Neural cell (in vitro differentiated cells): ENCODE results near the gene RAB7B. TPM values are rescaled to one million over a fixed set of nuclear protein-coding genes. Genes with fewer than 3 reads are reported as not detected.

Experiments used
- H2AFZ ChIP-seq: fragments of 200-600, 300-800 bp; sonication (generic), shearing (Covaris generic); 2 replicates; pipeline ENCODE4 v1.6.0; 2014; ENCODE audit warnings: low read depth, mild to moderate bottlenecking, antibody characterized with exemption, low read length, moderate library complexity
- H3F3A ChIP-seq: fragments of 200-600 bp; shearing (Covaris generic); 2 replicates; pipeline ENCODE4 v1.6.1; 2016; ENCODE audit warnings: mild to moderate bottlenecking, moderate library complexity, mixed read lengths, antibody characterized with exemption, low read length; ENCODE audit not compliant: insufficient read depth, poor library complexity, severe bottlenecking
- H3K27ac ChIP-seq: fragments of 200-600, 300-800 bp; sonication (generic), shearing (Covaris generic); 2 replicates; pipeline ENCODE4 v1.5.1; 2014; ENCODE audit warnings: mild to moderate bottlenecking, low read length, moderate library complexity
- H3K27me3 ChIP-seq: fragments of 300-800, 200-600 bp; sonication (generic), shearing (Covaris generic); 2 replicates; pipeline ENCODE4 v1.6.0; 2014; ENCODE audit warnings: mild to moderate bottlenecking, low read depth, low read length, moderate library complexity; ENCODE audit not compliant: insufficient read depth
- H3K36me3 ChIP-seq: fragments of 300-800, 200-600 bp; sonication (generic), shearing (Covaris generic); 2 replicates; pipeline ENCODE4 v1.5.1; 2014; ENCODE audit warnings: mild to moderate bottlenecking, antibody characterized with exemption, low read length, moderate library complexity; ENCODE audit not compliant: insufficient read depth
- H3K4me2 ChIP-seq: fragments of 300-800, 200-600 bp; sonication (generic), shearing (Covaris generic); 2 replicates; pipeline ENCODE4 v1.6.0; 2014; ENCODE audit warnings: mild to moderate bottlenecking, low read length
- H3K4me3 ChIP-seq: fragments of 300-800, 200-600 bp; sonication (generic), shearing (Covaris generic); 2 replicates; pipeline ENCODE4 v1.5.1; 2014; ENCODE audit warnings: mild to moderate bottlenecking, low read length, moderate library complexity
- H3K79me2 ChIP-seq: fragments of 200-600 bp; shearing (Covaris generic); replicated peaks from 2 replicates; pipeline ENCODE4 v1.6.0; 2014; ENCODE audit warnings: mild to moderate bottlenecking, low read length, moderate library complexity; ENCODE audit not compliant: insufficient read depth
- H3K9ac ChIP-seq: fragments of 300-800, 200-600 bp; sonication (generic), shearing (Covaris generic); 2 replicates; pipeline ENCODE4 v1.6.1; 2016; ENCODE audit warnings: mild to moderate bottlenecking, low read length, mixed read lengths
- H3K9me2 ChIP-seq: fragments of 200-600 bp; shearing (Covaris generic); 2 replicates; pipeline ENCODE4 v1.6.1; 2016; ENCODE audit warnings: mild to moderate bottlenecking, low read length, mixed read lengths; ENCODE audit not compliant: insufficient read depth
- H3K9me3 ChIP-seq: fragments of 200-600, 300-800 bp; sonication (generic), shearing (Covaris generic); 2 replicates; pipeline ENCODE4 v1.6.1; 2016; ENCODE audit warnings: mild to moderate bottlenecking, mixed run types, low read length, moderate library complexity, mixed read lengths
- H4K20me1 ChIP-seq: fragments of 200-600 bp; shearing (Covaris generic); 2 replicates; pipeline ENCODE4 v1.6.1; 2016; ENCODE audit warnings: mild to moderate bottlenecking, mixed run types; ENCODE audit not compliant: insufficient read depth
- EP300 ChIP-seq: fragments of 450-650 bp; conservative IDR thresholded peaks from 2 replicates; pipeline ENCODE4 v1.6.1; 2014; ENCODE audit warnings: antibody characterized with exemption, mild to moderate bottlenecking, moderate library complexity; ENCODE audit not compliant: poor library complexity, severe bottlenecking
- EZH2 ChIP-seq: fragments of 200-600, 300-800 bp; shearing (Covaris generic), sonication (generic); IDR thresholded peaks from 2 replicates; pipeline ENCODE4 v1.6.1; 2014; ENCODE audit warnings: antibody characterized with exemption, low read length, borderline replicate concordance, mild to moderate bottlenecking; ENCODE audit not compliant: insufficient read depth, poor library complexity, severe bottlenecking
- MXI1 ChIP-seq: fragments of 450-650 bp; conservative IDR thresholded peaks from 2 replicates; pipeline ENCODE4 v1.6.1; 2014; ENCODE audit warnings: antibody characterized with exemption, mild to moderate bottlenecking; ENCODE audit not compliant: poor library complexity, severe bottlenecking
- POLR2AphosphoS5 ChIP-seq: IDR thresholded peaks from 2 replicates; pipeline ENCODE4 v1.6.1; 2012
- RAD21 ChIP-seq: fragments of 450-650 bp; conservative IDR thresholded peaks from 2 replicates; pipeline ENCODE4 v1.6.1; 2014; ENCODE audit warnings: antibody characterized with exemption, mild to moderate bottlenecking, moderate library complexity
- SMC3 ChIP-seq: fragments of 450-650 bp; conservative IDR thresholded peaks from 2 replicates; pipeline ENCODE4 v1.6.1; 2014; ENCODE audit warnings: antibody characterized with exemption, mild to moderate bottlenecking, moderate library complexity; ENCODE audit not compliant: poor library complexity
- TAF1 ChIP-seq: IDR thresholded peaks from 2 replicates; pipeline ENCODE4 v1.6.1; 2012; ENCODE audit warnings: low read depth
- polyA plus RNA-seq: library from polyadenylated mRNA; depleted of rRNA; stranded (reverse); fragments of >200 nt; gene quantifications from 2 replicates; pipeline ENCODE4 v1.2.3, GENCODE V29; 2014
- TF ChIP-seq, protein P1 (sequence below): IDR thresholded peaks from 2 replicates; pipeline ENCODE4 v1.6.1; 2012; ENCODE audit warnings: borderline replicate concordance
- TF ChIP-seq, protein P2 (sequence below): fragments of 450-650 bp; IDR thresholded peaks from 2 replicates; pipeline ENCODE4 v1.5.1; 2014; ENCODE audit warnings: antibody characterized with exemption, mild to moderate bottlenecking, moderate library complexity; ENCODE audit not compliant: poor library complexity, severe bottlenecking

RAB7B gene
- polyA plus RNA-seq, 1 donor from 2014 or later: not detected

DNA sequence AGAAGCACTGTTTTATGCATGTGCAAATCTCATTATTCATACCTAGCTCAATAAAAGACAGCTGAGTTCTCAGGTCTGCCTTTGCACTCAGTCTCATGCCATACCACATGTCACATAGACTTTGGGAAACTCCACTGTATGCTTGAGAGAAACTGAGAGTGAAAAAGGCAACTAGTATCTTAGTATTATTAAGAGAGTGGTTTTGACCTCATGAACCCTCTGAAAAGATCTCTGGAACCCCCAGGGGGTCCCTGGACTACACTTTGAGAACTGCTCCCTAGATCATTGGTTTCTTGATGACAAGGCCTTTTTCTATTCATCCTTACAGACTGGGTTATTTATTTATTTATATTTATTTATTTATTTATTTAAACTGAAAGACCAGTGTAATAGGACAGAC lies 46.1 kb upstream of the RAB7B start:
- Histone ChIP-seq H3K9me3 (no peaks in the 10 kb centered on the region), H3F3A (no peaks in the 10 kb centered on the region), H3K36me3 (no peaks in the 10 kb centered on the region), H4K20me1 (no peaks in the 10 kb centered on the region), H3K4me2 (no peak overlapping the region), H3K9me2 (no peaks in the 10 kb centered on the region), H3K4me3 (no peak overlapping the region), H2AFZ (no peak overlapping the region), H3K9ac (no peak overlapping the region), H3K79me2 (no peaks in the 10 kb centered on the region), H3K27me3 (no peaks in the 10 kb centered on the region), H3K27ac (no peak overlapping the region)
- TF ChIP-seq EZH2: no peak
- TF ChIP-seq TAF1: no peak
- TF ChIP-seq SMC3: no peak
- TF ChIP-seq RAD21: no peak
- TF ChIP-seq MXI1: no peak
- TF ChIP-seq, protein P1, sequence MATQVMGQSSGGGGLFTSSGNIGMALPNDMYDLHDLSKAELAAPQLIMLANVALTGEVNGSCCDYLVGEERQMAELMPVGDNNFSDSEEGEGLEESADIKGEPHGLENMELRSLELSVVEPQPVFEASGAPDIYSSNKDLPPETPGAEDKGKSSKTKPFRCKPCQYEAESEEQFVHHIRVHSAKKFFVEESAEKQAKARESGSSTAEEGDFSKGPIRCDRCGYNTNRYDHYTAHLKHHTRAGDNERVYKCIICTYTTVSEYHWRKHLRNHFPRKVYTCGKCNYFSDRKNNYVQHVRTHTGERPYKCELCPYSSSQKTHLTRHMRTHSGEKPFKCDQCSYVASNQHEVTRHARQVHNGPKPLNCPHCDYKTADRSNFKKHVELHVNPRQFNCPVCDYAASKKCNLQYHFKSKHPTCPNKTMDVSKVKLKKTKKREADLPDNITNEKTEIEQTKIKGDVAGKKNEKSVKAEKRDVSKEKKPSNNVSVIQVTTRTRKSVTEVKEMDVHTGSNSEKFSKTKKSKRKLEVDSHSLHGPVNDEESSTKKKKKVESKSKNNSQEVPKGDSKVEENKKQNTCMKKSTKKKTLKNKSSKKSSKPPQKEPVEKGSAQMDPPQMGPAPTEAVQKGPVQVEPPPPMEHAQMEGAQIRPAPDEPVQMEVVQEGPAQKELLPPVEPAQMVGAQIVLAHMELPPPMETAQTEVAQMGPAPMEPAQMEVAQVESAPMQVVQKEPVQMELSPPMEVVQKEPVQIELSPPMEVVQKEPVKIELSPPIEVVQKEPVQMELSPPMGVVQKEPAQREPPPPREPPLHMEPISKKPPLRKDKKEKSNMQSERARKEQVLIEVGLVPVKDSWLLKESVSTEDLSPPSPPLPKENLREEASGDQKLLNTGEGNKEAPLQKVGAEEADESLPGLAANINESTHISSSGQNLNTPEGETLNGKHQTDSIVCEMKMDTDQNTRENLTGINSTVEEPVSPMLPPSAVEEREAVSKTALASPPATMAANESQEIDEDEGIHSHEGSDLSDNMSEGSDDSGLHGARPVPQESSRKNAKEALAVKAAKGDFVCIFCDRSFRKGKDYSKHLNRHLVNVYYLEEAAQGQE: no peak
- TF ChIP-seq EP300: no peak
- TF ChIP-seq, protein P2, sequence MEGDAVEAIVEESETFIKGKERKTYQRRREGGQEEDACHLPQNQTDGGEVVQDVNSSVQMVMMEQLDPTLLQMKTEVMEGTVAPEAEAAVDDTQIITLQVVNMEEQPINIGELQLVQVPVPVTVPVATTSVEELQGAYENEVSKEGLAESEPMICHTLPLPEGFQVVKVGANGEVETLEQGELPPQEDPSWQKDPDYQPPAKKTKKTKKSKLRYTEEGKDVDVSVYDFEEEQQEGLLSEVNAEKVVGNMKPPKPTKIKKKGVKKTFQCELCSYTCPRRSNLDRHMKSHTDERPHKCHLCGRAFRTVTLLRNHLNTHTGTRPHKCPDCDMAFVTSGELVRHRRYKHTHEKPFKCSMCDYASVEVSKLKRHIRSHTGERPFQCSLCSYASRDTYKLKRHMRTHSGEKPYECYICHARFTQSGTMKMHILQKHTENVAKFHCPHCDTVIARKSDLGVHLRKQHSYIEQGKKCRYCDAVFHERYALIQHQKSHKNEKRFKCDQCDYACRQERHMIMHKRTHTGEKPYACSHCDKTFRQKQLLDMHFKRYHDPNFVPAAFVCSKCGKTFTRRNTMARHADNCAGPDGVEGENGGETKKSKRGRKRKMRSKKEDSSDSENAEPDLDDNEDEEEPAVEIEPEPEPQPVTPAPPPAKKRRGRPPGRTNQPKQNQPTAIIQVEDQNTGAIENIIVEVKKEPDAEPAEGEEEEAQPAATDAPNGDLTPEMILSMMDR: no peak
- TF ChIP-seq POLR2AphosphoS5: no peak

DNA sequence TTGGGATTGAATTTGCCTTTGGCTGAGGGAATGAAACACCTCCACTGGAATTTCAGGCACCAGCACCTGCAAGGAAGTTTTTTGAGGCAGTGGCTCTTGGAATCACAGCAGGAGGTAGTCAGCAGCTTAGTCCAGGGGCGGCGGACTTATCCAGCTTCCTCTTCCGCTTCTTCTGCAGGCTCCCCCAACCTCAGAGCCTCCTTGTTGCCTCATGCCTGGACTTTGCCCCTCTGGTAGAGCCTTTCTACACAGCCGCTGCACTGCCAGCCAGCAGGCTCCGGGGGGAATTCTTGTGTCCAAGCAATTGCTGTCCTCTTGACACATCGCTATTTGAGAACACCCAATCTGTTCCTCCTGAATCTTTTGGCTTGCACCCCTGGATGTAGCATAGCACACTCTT lies 45.4 kb upstream of the RAB7B start:
- H3K4me3 ChIP-seq: no peak overlapping the region
- H3K9me3 ChIP-seq: no peaks in the 10 kb centered on the region
- no peaks in the 10 kb centered on the region for H3F3A ChIP-seq
- no peak overlapping the region for H3K9ac ChIP-seq
- H3K36me3 ChIP-seq: no peaks in the 10 kb centered on the region
- H3K4me2 ChIP-seq: no peak overlapping the region
- H2AFZ ChIP-seq: no peak overlapping the region
- H3K79me2 ChIP-seq: no peaks in the 10 kb centered on the region
- H4K20me1 ChIP-seq: no peaks in the 10 kb centered on the region
- H3K27ac ChIP-seq: no peak overlapping the region
- no peaks in the 10 kb centered on the region for H3K27me3 ChIP-seq
- no peak for TF ChIP-seq TAF1
- H3K9me2 ChIP-seq: no peaks in the 10 kb centered on the region

DNA sequence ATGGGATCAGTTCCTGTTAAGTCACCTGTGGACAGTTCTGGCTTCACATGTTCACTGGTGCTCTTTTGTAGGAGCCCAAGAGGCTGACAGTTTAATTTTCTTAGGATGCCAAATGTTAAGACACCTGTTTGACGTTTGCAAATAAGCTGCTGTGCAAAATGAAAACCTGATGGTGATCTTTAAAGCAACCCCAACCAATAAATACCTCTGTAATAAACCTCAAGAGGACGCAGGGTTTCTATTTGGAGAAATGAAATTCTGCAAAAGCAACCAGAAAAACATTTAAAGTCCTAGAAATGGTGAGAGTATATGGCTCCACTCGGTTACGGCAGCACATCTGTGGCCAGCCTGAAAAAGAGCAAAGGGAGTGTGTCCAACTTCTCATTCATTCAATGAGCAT lies 44.1 kb upstream of the RAB7B start:
- Histone ChIP-seq H3K27ac (no peak overlapping the region), H3K9me2 (no peaks in the 10 kb centered on the region), H3K36me3 (no peaks in the 10 kb centered on the region), H3K9me3 (no peaks in the 10 kb centered on the region), H3K4me3 (no peak overlapping the region), H3K27me3 (no peaks in the 10 kb centered on the region), H4K20me1 (no peaks in the 10 kb centered on the region), H3F3A (no peaks in the 10 kb centered on the region), H2AFZ (no peak overlapping the region), H3K9ac (no peak overlapping the region), H3K4me2 (no peak overlapping the region), H3K79me2 (no peaks in the 10 kb centered on the region)
- TF ChIP-seq EZH2 (no peak), TAF1 (no peak), MXI1 (no peak), POLR2AphosphoS5 (no peak), SMC3 (no peak), RAD21 (no peak), EP300 (no peak)
- TF ChIP-seq, protein P2: no peak
- TF ChIP-seq, protein P1: no peak
